Dermis lymphatic vessel endothelial cell (primary cell): ENCODE measurements around the gene PTPRU. TPM values are rescaled to one million over a fixed set of nuclear protein-coding genes. Genes with fewer than 3 reads are reported as not detected.

Source experiments
- total RNA-seq: library from RNA; depleted of rRNA; stranded (reverse); fragments of >200 nt; gene quantifications from 2 replicates; pipeline ENCODE4 v1.2.1, GENCODE V29; 2014

The PTPRU gene
- total RNA-seq: 1.2 and 2.5 TPM in 2 replicates

DNA sequence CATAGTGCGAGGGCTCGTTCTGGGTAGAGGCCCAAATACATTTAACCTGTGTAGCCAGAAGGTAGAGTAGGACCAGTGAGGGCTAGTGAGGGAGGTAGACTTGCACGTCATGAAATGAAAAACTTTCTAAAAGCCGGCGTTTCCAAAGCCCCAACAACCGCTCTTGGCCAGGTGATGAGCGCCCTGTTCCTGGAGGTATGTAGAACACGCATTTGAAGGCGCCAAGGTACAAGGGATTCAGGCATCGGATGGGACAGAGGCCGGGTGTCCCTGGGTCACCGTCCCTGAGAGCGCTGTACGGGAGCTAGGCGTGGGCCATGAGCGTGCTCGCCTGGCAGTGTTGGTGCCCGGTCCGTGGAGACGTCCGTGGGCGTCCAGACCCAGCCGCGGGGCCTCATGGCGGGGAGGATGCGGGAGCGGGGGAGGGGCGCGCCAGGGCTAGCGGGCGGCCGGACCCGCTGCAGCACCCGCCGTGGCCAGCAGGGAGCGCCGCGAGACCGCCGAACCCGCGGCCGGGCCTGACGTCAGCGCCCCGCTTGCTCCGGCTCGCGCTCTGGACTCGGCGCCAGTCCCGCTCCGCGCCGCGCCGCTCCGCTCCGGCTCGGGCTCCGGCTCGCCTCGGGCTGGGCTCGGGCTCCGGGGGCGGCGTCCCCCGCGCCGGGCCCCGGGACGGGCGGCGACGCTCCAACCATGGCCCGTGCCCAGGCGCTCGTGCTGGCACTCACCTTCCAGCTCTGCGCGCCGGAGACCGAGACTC is at the start of gene PTPRU:
Gene PTPRU, plus strand, starts transcription at position 568 of the 757 bp plus-strand sequence. Its CDS starts 123 bp downstream, at position 691.

GRCh38 chr1:29230553-29231378 is 5.6 kb upstream of the PTPRU start, which contains the start of gene MECR:
Gene MECR, minus strand, starts transcription at chr1:29230934. Its CDS starts 28 bp downstream, at chr1:29230906.

Other genes with a start within 250 kb of the PTPRU start
- gene TMEM200B, start 112.6 kb upstream of the PTPRU start, total RNA-seq: 0.26 and 0.33 TPM in 2 replicates
- gene SRSF4, start 54.6 kb upstream of the PTPRU start, total RNA-seq: 33.3 and 38.1 TPM in 2 replicates
- gene MECR, start 5.6 kb upstream of the PTPRU start, total RNA-seq: 9.5 and 15.2 TPM in 2 replicates